NCI-H82 (cell line): ENCODE data around the gene GPR4.
"Not testable (repeated sequence)": the region's sequence is repeated elsewhere in the genome, so short reads cannot be mapped to it uniquely, and the experiment has no call there.

Experiments
- DNase-seq: peaks from one replicate; lab custom pipeline; 2025; lab: John Stamatoyannopoulos, UW

Gene GPR4

GRCh38 chr19:45621976-45622503 lies 20.0 kb upstream of the GPR4 start:
- DNase-seq: no peak

GRCh38 chr19:45621389-45621788 lies 19.4 kb upstream of the GPR4 start:
- no peak for DNase-seq

- DNase-seq: no peak
Measured at GRCh38 chr19:45616704-45617017, 14.6 kb upstream of the GPR4 start.

GRCh38 chr19:45615795-45616703 lies 14.0 kb upstream of the GPR4 start:
- peak; percentile 99 for DNase-seq

- not testable (repeated sequence) for DNase-seq
Measured at GRCh38 chr19:45615056-45615455, 13.0 kb upstream of the GPR4 start.

GRCh38 chr19:45613926-45614725 lies 12.1 kb upstream of the GPR4 start:
- DNase-seq: no peak

- DNase-seq: no peak
Measured at GRCh38 chr19:45608948-45609347, 6.9 kb upstream of the GPR4 start.

- peak; percentile 85 for DNase-seq
Measured at GRCh38 chr19:45607071-45608029, 5.3 kb upstream of the GPR4 start.

- DNase-seq: no peak
Measured at GRCh38 chr19:45601115-45601514, 897 bp downstream of the GPR4 start.

- DNase-seq: no peak
Measured at GRCh38 chr19:45600340-45600885, 1.6 kb downstream of the GPR4 start.

- peak; percentile 61 for DNase-seq
Measured at GRCh38 chr19:45599286-45599685, 2.7 kb downstream of the GPR4 start.

GRCh38 chr19:45598267-45599001 lies 3.6 kb downstream of the GPR4 start:
- DNase-seq: peak; percentile 34

- peak; percentile 42 for DNase-seq
Measured at GRCh38 chr19:45597425-45598111, 4.4 kb downstream of the GPR4 start.

- no peak for DNase-seq
Measured at GRCh38 chr19:45595814-45596213, 6.2 kb downstream of the GPR4 start.

- no peak for DNase-seq
Measured at GRCh38 chr19:45593520-45593919, 8.5 kb downstream of the GPR4 start.

GRCh38 chr19:45592366-45592765 lies 9.6 kb downstream of the GPR4 start:
- DNase-seq: no peak

- no peak for DNase-seq
Measured at GRCh38 chr19:45591638-45592005, 10.4 kb downstream of the GPR4 start.

- DNase-seq: peak; percentile 77
Measured at GRCh38 chr19:45591004-45591637, 10.9 kb downstream of the GPR4 start.

- no peak for DNase-seq
Measured at GRCh38 chr19:45590300-45591003, 11.6 kb downstream of the GPR4 start.
